Measurements from ENCODE around the gene ZNF432. TPM values are rescaled to one million over a fixed set of nuclear protein-coding genes. Genes with fewer than 3 reads are reported as not detected.
"Not testable (repeated sequence)": the region's sequence is repeated elsewhere in the genome, so short reads cannot be mapped to it uniquely, and the experiment has no call there.

The ZNF432 gene
- total RNA-seq = 10 to 100 TPM; 14.6 to 22.5 TPM

DNA sequence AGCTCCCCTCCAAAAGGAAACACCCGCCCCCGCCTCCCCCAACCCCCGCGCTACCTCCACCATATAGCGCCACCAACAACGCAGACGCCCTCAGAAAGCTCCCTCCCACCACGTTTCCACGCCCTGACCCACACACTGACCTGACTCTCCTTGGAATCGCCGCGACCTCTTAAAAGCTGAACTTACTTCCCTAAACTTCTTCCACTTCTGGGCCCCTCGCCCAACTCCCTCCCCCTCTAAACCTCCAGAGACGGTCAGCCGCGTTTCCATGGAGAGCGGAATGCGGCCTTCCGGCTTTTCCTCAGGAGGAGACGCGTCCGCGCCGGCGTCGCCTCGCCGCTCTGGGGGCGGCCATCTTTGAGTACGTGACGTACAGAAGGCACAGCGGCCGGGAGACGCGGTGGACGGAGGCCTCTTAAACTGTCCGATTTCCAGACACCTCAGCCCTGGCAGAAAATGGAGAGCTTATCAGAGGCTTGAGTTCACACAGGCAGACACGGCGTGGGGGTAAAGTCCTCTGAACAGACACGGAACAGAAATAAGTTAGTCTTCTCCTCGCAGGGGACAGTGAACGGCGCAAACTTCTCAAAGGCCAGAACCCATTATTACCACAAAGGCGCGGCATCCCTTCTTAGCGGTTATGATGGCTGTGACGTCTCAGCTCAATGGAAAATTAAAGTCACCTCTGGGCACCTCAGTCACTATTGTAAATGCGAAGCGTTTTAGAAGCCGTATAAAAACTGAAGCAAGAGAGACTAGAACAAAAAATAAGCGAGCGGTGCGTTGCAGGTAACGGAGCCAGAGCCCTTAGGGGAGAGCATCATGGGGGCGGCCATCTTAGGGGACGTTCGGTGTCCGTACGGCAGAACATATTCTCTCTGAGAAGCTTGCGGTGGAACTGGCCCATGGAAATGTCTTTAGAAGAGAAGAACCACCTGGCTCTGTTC is at the start of gene ZNF432:
Gene ZNF432 (minus strand): TSS at position 284 of the 947 bp plus-strand sequence. CDS start 1,970 bp downstream, outside the sequence.
- H3K27me3 Mint-ChIP-seq = no peaks in the 10 kb centered on the region
- H3K36me3 Mint-ChIP-seq = peaks cover 67% of the 10 kb centered on the region
- ATAC-seq = peak; percentile 96
- H3K4me1 Mint-ChIP-seq (ENCODE audit: low read depth in 2 of 2) = peaks cover 24 to 26% of the 10 kb centered on the region in 2 donors
- H3K4me3 Mint-ChIP-seq = peak within 1 kb of the TSS; percentile 99
- H3K27ac Mint-ChIP-seq = peak within 1 kb of the TSS; percentile 97 to 99
- DNase-seq (ENCODE audit: low spot score) = peak; percentile 86
- peaks cover 13% of the 10 kb centered on the region for H3K9me3 Mint-ChIP-seq

DNA sequence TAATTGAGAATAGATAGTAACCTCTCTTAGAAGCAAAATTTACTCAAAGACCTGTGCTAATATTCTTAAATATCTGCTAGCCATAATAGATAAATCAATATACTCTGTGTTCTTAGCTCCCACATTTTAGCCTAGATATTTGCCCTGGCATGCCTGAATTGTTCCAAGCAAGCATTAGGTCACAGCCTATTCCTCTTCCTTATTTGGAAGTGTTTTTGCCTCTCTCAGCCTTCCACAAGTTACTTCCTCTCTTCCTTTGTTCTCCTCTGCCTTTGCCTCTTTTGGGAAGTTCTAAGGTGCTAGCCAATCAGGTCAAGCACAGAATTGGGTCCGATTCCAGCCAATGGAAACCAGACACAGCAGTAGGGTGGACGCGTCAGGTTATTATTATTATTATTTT is 47.8 kb upstream of the ZNF432 start:
- H3K27me3 Mint-ChIP-seq; ATAC-seq; H3K9me3 Mint-ChIP-seq; DNase-seq (ENCODE audit: low spot score): not testable (repeated sequence)
- H3K4me1 Mint-ChIP-seq (ENCODE audit: low read depth in 2 of 2) = peaks cover 29 to 31% of the 10 kb centered on the region in 2 donors
- peak overlapping the region; percentile 99 for H3K4me3 Mint-ChIP-seq
- H3K27ac Mint-ChIP-seq = peak overlapping the region in 1 of 2 donors; percentile 96
- H3K36me3 Mint-ChIP-seq = peaks cover 53% of the 10 kb centered on the region

DNA sequence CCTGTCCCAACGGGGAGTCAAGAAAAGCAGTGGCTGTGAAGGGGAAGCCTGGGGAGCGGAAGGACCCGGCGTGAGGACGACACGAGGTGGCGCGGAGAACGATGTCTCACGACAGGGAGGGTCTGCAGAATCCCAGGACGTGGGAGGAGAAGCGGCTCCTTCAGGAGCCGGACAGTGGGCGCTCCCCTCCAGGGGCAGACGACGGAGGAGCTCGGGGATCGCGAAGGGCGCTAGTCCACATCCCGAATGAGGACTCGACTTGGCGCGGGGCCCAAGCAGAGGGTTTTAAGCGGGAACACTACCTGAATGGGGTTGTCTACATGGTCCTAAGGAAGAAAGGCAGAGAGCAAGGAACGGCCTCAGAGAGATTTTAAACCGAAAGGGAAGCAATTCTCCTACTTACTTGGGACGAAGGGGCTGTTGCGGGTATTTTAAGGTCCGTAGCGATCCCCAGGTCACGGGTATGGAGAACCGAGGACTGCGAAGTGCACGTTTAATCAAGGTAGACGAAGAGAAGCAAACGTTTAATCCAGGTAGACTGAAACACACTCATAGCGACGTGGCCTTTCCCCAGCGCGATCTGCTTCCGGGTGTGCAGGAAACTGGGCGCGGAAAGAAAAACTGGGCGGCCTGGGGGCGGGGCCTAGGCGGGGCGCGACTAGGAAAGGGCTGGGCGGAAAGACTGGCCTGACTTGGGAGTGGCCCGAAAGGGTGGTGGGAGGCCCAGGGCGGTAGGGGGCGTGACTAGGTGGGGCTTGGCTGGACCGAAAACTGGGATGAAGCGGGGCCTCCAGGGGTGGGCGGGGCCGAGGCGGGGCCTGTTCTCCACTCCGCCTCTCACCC is 46.8 kb upstream of the ZNF432 start, which contains the start of gene ZNF841:
Gene ZNF841 (minus strand): TSS at position 594 of the 843 bp plus-strand sequence. CDS start 10,964 bp downstream, outside the sequence.
- Mint-ChIP-seq H3K36me3 (peaks cover 63% of the 10 kb centered on the region), H3K27ac (peak within 1 kb of the TSS; percentile 92 to 96), H3K4me1 (ENCODE audit: low read depth in 2 of 2) (peaks cover 35 to 37% of the 10 kb centered on the region in 2 donors), H3K27me3 (no peaks in the 10 kb centered on the region), H3K9me3 (peaks cover 8% of the 10 kb centered on the region), H3K4me3 (peak within 1 kb of the TSS; percentile 99)
- ATAC-seq (peak; percentile 98 to 99), DNase-seq (ENCODE audit: low spot score) (peak; percentile 93)

- ATAC-seq (no peak), DNase-seq (ENCODE audit: low spot score) (no peak)
- Mint-ChIP-seq H3K27me3 (no peaks in the 10 kb centered on the region), H3K27ac (peak overlapping the region; percentile 92 to 96), H3K4me1 (ENCODE audit: low read depth in 2 of 2) (peaks cover 39 to 40% of the 10 kb centered on the region in 2 donors), H3K9me3 (peaks cover 8% of the 10 kb centered on the region), H3K4me3 (peak overlapping the region; percentile 99), H3K36me3 (peaks cover 64% of the 10 kb centered on the region)
Measured at GRCh38 chr19:52094526-52095130, 46.0 kb upstream of the ZNF432 start.

GRCh38 chr19:52086481-52086880 is 37.8 kb upstream of the ZNF432 start:
- peak in 1 of 2 donors; percentile 59 for ATAC-seq
- DNase-seq (ENCODE audit: low spot score) = no peak
- Mint-ChIP-seq H3K36me3 (peaks cover 92% of the 10 kb centered on the region), H3K9me3 (peaks cover 6% of the 10 kb centered on the region), H3K4me1 (ENCODE audit: low read depth in 2 of 2) (peaks cover 38 to 40% of the 10 kb centered on the region in 2 donors), H3K27ac (no peak overlapping the region), H3K27me3 (no peaks in the 10 kb centered on the region), H3K4me3 (no peak overlapping the region)

GRCh38 chr19:52070496-52070895 is 21.9 kb upstream of the ZNF432 start:
- no peaks in the 10 kb centered on the region for H3K27me3 Mint-ChIP-seq
- peaks cover 80% of the 10 kb centered on the region for H3K36me3 Mint-ChIP-seq
- H3K4me3 Mint-ChIP-seq = no peak overlapping the region
- DNase-seq (ENCODE audit: low spot score) = no peak
- no peak for ATAC-seq
- no peak overlapping the region for H3K27ac Mint-ChIP-seq
- peaks cover 3 to 6% of the 10 kb centered on the region in 2 donors for H3K4me1 Mint-ChIP-seq (ENCODE audit: low read depth in 2 of 2)
- H3K9me3 Mint-ChIP-seq = peaks cover 40% of the 10 kb centered on the region

DNA sequence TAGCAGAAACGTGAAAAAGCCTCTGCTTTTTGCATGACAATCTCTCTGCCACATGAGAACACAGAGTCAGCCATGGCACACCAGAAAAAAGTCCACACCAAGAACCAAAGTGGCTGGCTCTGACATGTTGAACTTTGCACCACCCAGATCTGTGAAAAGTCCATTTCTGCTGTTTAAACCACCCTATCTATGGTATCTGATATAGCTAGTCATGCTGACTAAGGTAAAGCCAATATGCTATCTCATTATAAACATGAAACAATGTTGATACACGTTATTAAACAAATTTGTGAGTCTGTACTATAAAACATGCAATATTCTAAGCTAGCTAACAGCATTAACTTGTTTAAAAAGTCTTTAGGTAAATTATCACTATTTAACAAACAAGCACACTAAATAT is 21.0 kb upstream of the ZNF432 start:
- DNase-seq (ENCODE audit: low spot score) = no peak
- no peak for ATAC-seq
- H3K27me3 Mint-ChIP-seq = no peaks in the 10 kb centered on the region
- peaks cover 37% of the 10 kb centered on the region for H3K9me3 Mint-ChIP-seq
- peaks cover 3 to 6% of the 10 kb centered on the region in 2 donors for H3K4me1 Mint-ChIP-seq (ENCODE audit: low read depth in 2 of 2)
- H3K4me3 Mint-ChIP-seq = no peak overlapping the region
- H3K36me3 Mint-ChIP-seq = peaks cover 78% of the 10 kb centered on the region
- H3K27ac Mint-ChIP-seq = no peak overlapping the region

DNA sequence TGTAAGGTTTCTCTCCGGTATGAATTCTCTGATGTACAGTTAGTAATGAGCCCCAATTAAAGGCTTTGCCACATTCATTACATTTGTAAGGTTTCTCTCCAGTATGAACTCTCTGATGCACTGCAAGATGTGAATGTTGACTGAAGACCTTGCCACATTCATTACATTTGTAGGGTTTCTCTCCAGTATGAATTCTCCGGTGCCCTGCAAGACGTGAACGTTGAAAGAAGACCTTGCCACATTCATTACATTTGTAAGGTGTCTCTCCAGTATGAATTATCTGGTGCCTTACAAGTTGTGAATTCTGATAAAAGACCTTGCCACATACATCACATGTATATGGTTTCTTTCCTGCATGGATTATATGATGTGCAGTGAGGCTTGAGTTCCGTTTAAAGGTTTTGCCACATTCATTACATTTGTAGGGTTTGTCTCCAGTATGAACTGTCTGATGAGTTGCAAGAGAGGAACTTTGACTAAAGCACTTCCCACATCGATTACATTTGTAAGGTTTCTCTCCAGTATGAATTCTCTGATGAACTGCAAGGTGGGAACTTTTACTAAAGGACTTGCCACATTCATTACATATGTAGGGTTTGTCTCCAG is 17.7 kb upstream of the ZNF432 start:
- H3K4me3 Mint-ChIP-seq = no peak overlapping the region
- peaks cover 36% of the 10 kb centered on the region for H3K9me3 Mint-ChIP-seq
- H3K36me3 Mint-ChIP-seq = peaks cover 59% of the 10 kb centered on the region
- H3K4me1 Mint-ChIP-seq (ENCODE audit: low read depth in 2 of 2) = peaks cover 3 to 6% of the 10 kb centered on the region in 2 donors
- ATAC-seq (no peak), DNase-seq (ENCODE audit: low spot score) (no peak)
- H3K27ac Mint-ChIP-seq = no peak overlapping the region
- no peaks in the 10 kb centered on the region for H3K27me3 Mint-ChIP-seq

DNA sequence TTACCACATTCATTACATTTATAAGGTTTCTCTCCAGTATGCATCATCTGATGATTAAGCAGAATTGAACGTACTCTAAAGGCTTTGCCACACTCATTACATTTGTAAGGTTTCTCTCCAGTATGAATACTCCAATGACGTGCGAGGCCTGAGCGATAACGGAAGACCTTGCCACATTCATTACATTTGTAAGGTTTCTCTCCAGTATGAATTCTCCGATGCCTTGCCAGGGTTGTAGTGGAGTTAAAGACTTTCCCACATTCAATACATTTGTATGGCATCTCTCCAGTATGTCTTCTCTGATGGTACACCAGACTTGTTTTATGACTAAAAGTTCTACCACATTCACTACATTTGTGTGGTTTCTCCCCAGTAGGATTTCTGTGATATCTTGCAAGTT is 16.8 kb upstream of the ZNF432 start:
- Mint-ChIP-seq H3K9me3 (peaks cover 35% of the 10 kb centered on the region), H3K4me3 (no peak overlapping the region), H3K27ac (no peak overlapping the region), H3K27me3 (no peaks in the 10 kb centered on the region), H3K4me1 (ENCODE audit: low read depth in 2 of 2) (peaks cover 3 to 6% of the 10 kb centered on the region in 2 donors), H3K36me3 (peaks cover 59% of the 10 kb centered on the region)
- DNase-seq (ENCODE audit: low spot score) (no peak), ATAC-seq (no peak)

DNA sequence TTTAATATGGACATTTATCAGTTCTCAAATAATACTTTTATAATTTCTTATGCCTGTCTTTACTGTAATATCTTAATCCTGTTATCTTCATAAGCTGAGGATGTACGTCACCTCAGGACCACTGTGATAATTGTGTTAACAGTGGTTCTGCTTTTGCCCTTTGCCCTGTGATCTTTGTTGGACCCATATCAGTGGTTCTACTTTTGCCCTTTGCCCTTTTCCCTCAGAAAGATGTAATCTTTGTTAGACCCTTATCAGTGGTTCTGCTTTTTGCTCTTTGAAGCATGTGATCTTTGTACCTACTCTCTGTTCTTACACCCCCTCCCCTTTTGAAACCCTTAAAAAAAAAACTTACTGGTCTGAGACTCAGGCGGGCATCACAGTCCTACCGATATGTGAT is 7.8 kb upstream of the ZNF432 start:
- not testable (repeated sequence) for H3K27me3 Mint-ChIP-seq

DNA sequence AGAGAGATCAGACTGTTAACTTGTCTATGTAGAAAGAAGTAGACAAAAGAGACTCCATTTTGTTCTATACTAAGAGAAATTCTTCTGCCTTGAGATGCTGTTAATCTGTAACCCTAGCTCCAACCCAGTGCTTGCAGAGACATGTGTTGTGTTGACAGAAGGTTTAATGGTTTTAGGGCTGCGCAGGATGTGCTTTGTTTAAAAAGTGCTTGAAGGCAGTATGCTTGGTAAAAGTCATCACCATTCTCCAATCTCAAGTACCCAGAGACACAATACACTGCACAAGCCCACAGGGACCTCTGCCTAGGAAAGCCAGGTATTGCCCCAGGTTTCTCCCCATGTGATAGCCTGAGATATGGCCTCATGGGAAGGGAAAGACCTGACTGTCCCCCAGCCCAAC is 3.1 kb upstream of the ZNF432 start:
- not testable (repeated sequence) for H3K27ac Mint-ChIP-seq; DNase-seq (ENCODE audit: low spot score); H3K27me3 Mint-ChIP-seq; H3K4me3 Mint-ChIP-seq; ATAC-seq
- Mint-ChIP-seq H3K4me1 (ENCODE audit: low read depth in 2 of 2) (peaks cover 26% of the 10 kb centered on the region in 2 donors), H3K9me3 (peaks cover 29% of the 10 kb centered on the region), H3K36me3 (peaks cover 75% of the 10 kb centered on the region)

More for the DNA sequence above, 7.8 kb upstream of the ZNF432 start:
- not testable (repeated sequence) for DNase-seq (ENCODE audit: low spot score); H3K4me1 Mint-ChIP-seq (ENCODE audit: low read depth in 2 of 2); H3K4me3 Mint-ChIP-seq; ATAC-seq; H3K27ac Mint-ChIP-seq
- Mint-ChIP-seq H3K36me3 (peaks cover 73% of the 10 kb centered on the region), H3K9me3 (peaks cover 36% of the 10 kb centered on the region)

- no peak for DNase-seq (ENCODE audit: low spot score)
- no peak for ATAC-seq
- no peak overlapping the region for H3K4me3 Mint-ChIP-seq
- peaks cover 82% of the 10 kb centered on the region for H3K36me3 Mint-ChIP-seq
- no peak overlapping the region for H3K27ac Mint-ChIP-seq
- H3K4me1 Mint-ChIP-seq (ENCODE audit: low read depth in 2 of 2) = peaks cover 0 to 5% of the 10 kb centered on the region in 2 donors
- no peaks in the 10 kb centered on the region for H3K27me3 Mint-ChIP-seq
- H3K9me3 Mint-ChIP-seq = peaks cover 33% of the 10 kb centered on the region
Measured at GRCh38 chr19:52039169-52039568, 9.5 kb downstream of the ZNF432 start.

All from natural killer cell treated with Interleukin-12 subunit alpha and Interleukin-12 subunit beta and Interleukin-15 and Interleukin-18, amount 100 ng/mL, for 72 hours (primary cell).